ENCODE measurements around the gene GLIPR1L2. TPM values are rescaled to one million over a fixed set of nuclear protein-coding genes. Genes with fewer than 3 reads are reported as not detected.
A peak's percentile ranks its signal among the peaks of the same experiment; 100 is the strongest.

The GLIPR1L2 gene
- total RNA-seq, 1 experiment from 2014 or later: not detected

GRCh38 chr12:75374971-75375370, 15.9 kb upstream of the GLIPR1L2 start:
- Histone ChIP-seq H3K9me2 (replicated peaks; ENCODE audit: low read length) (no peaks in the 10 kb centered on the region), H3K27me3 (ENCODE audit: low read length) (no peaks in the 10 kb centered on the region), H3K79me2 (ENCODE audit: low read length) (no peaks in the 10 kb centered on the region), H3K27ac (ENCODE audit: low read length) (no peak overlapping the region), H3K4me2 (ENCODE audit: low read length) (no peak overlapping the region), H2AFZ (ENCODE audit: low read length) (no peak overlapping the region), H3K9me3 (ENCODE audit: low read length) (no peaks in the 10 kb centered on the region), H3K4me1 (ENCODE audit: insufficient read depth, low read length) (no peaks in the 10 kb centered on the region), H4K20me1 (ENCODE audit: low read length) (no peaks in the 10 kb centered on the region), H3F3A (ENCODE audit: low read length, unreplicated experiment) (no peaks in the 10 kb centered on the region), H3K36me3 (ENCODE audit: low read depth, low read length) (no peaks in the 10 kb centered on the region), H3K9ac (ENCODE audit: low read length) (no peak overlapping the region), H3K4me3 (ENCODE audit: low read length) (no peak overlapping the region)
- no TSS peak for BruUV-seq (replicated peaks)
- intact Hi-C loops (cut with micrococcal nuclease): no loop called here
- ChIA-PET CTCF (no interaction called here), POLR2A (ENCODE audit: unreplicated experiment) (no interaction called here)
- DNase-seq (no peak), ATAC-seq (no peak)
- TF ChIP-seq EZH2phosphoT487 (IDR thresholded peaks at IDR 0.05; ENCODE audit: borderline replicate concordance, low read length) (no peak), EZH2 (IDR thresholded peaks at IDR 0.05; ENCODE audit: low read length, unreplicated experiment) (no peak), CTCF (conservative IDR thresholded peaks at IDR 0.05; ENCODE audit: low read depth, low read length) (no peak)

GRCh38 chr12:75378354-75378753, 12.5 kb upstream of the GLIPR1L2 start:
- intact Hi-C loops (cut with micrococcal nuclease): no loop called here
- Histone ChIP-seq H3K4me2 (ENCODE audit: low read length) (no peak overlapping the region), H2AFZ (ENCODE audit: low read length) (no peak overlapping the region), H3K9ac (ENCODE audit: low read length) (no peak overlapping the region), H3K79me2 (ENCODE audit: low read length) (no peaks in the 10 kb centered on the region), H3K36me3 (ENCODE audit: low read depth, low read length) (no peaks in the 10 kb centered on the region), H3F3A (ENCODE audit: low read length, unreplicated experiment) (no peaks in the 10 kb centered on the region), H3K9me3 (ENCODE audit: low read length) (no peaks in the 10 kb centered on the region), H3K27ac (ENCODE audit: low read length) (no peak overlapping the region), H3K4me1 (ENCODE audit: insufficient read depth, low read length) (no peaks in the 10 kb centered on the region), H3K4me3 (ENCODE audit: low read length) (no peak overlapping the region), H3K9me2 (replicated peaks; ENCODE audit: low read length) (no peaks in the 10 kb centered on the region), H3K27me3 (ENCODE audit: low read length) (no peaks in the 10 kb centered on the region), H4K20me1 (ENCODE audit: low read length) (no peaks in the 10 kb centered on the region)
- ChIA-PET POLR2A (ENCODE audit: unreplicated experiment) (no interaction called here), CTCF (no interaction called here)
- TF ChIP-seq EZH2phosphoT487 (IDR thresholded peaks at IDR 0.05; ENCODE audit: borderline replicate concordance, low read length) (no peak), EZH2 (IDR thresholded peaks at IDR 0.05; ENCODE audit: low read length, unreplicated experiment) (no peak), CTCF (conservative IDR thresholded peaks at IDR 0.05; ENCODE audit: low read depth, low read length) (no peak)
- DNase-seq (no peak), ATAC-seq (no peak)
- no TSS peak for BruUV-seq (replicated peaks)

- peak; percentile 72 for DNase-seq
- peaks cover 31% of the 10 kb centered on the region for H3K4me1 ChIP-seq (ENCODE audit: insufficient read depth, low read length)
- TF ChIP-seq CTCF (conservative IDR thresholded peaks at IDR 0.05; ENCODE audit: low read depth, low read length): no peak
- no peak for TF ChIP-seq EZH2 (IDR thresholded peaks at IDR 0.05; ENCODE audit: low read length, unreplicated experiment)
- TF ChIP-seq EZH2phosphoT487 (IDR thresholded peaks at IDR 0.05; ENCODE audit: borderline replicate concordance, low read length): no peak
- ATAC-seq: peak; percentile 23
- CTCF ChIA-PET: interaction anchor here (0.9 kb wide), 1 partner anchor 55 kb away, joined by 3 read pairs; the partner anchor contains the start of gene GLIPR1L1
- intact Hi-C loops (cut with micrococcal nuclease): no loop called here
- H3K9ac ChIP-seq (ENCODE audit: low read length): no peak overlapping the region
- BruUV-seq (replicated peaks): no TSS peak
- peak overlapping the region; percentile 12; the same call in 1 of the 2 replicates for H3K27ac ChIP-seq (ENCODE audit: low read length)
- no peaks in the 10 kb centered on the region for H3K79me2 ChIP-seq (ENCODE audit: low read length)
- no peaks in the 10 kb centered on the region for H3K36me3 ChIP-seq (ENCODE audit: low read depth, low read length)
- no peaks in the 10 kb centered on the region for H4K20me1 ChIP-seq (ENCODE audit: low read length)
- H3K27me3 ChIP-seq (ENCODE audit: low read length): no peaks in the 10 kb centered on the region
- no peaks in the 10 kb centered on the region for H3K9me3 ChIP-seq (ENCODE audit: low read length)
- H3K4me2 ChIP-seq (ENCODE audit: low read length): peak overlapping the region; percentile 94
- H3K4me3 ChIP-seq (ENCODE audit: low read length): peak overlapping the region; percentile 79; the same call in 1 of the 2 replicates
- no peaks in the 10 kb centered on the region for H3F3A ChIP-seq (ENCODE audit: low read length, unreplicated experiment)
- no peak overlapping the region for H2AFZ ChIP-seq (ENCODE audit: low read length)
- POLR2A ChIA-PET (ENCODE audit: unreplicated experiment): interaction anchor here (0.6 kb wide), 2 partner anchors 639 to 1167 kb away, joined by 4 to 5 read pairs; no protein-coding TSS in a partner anchor
- H3K9me2 ChIP-seq (replicated peaks; ENCODE audit: low read length): no peaks in the 10 kb centered on the region
Observed at GRCh38 chr12:75389061-75389460, 1.8 kb upstream of the GLIPR1L2 start.

Measured in PC-3 (cell line).